PFSK-1 (cell line): ENCODE measurements around the gene TMEM131L.

ENCODE experiments used
- FOXP2 ChIP-seq: optimal IDR thresholded peaks from 2 replicates; pipeline ENCODE3; 2011; ENCODE audit warnings: borderline replicate concordance, control low read depth, inconsistent platforms; ENCODE audit not compliant: insufficient read depth; ENCODE audit errors: extremely low read length, extremely low read depth
- POLR2AphosphoS5 ChIP-seq: IDR thresholded peaks from 2 replicates; pipeline ENCODE4 v1.6.1; 2012; ENCODE audit warnings: low read depth, mild to moderate bottlenecking, control low read depth, low read length, moderate library complexity
- SIN3A ChIP-seq: IDR thresholded peaks from 2 replicates; pipeline ENCODE4 v1.6.1; 2012; ENCODE audit warnings: mild to moderate bottlenecking, low read length, moderate library complexity, borderline replicate concordance; ENCODE audit not compliant: insufficient read depth
- TAF1 ChIP-seq: IDR thresholded peaks from 2 replicates; pipeline ENCODE4 v1.6.1; 2012; ENCODE audit warnings: low read length, control low read depth, borderline replicate concordance; ENCODE audit not compliant: insufficient read depth
- TF ChIP-seq, protein P1 (sequence below), 2 experiments: IDR thresholded peaks; 2 replicates each; pipeline versions ENCODE4 v1.6.1 to v1.8.0; 2011 to 2012; ENCODE audit warnings: low read depth in 2 of 2, low read length in 2 of 2, control low read depth in 1 of 2, inconsistent platforms in 1 of 2, mild to moderate bottlenecking in 1 of 2, moderate library complexity in 1 of 2; ENCODE audit not compliant: insufficient read depth in 1 of 2

DNA sequence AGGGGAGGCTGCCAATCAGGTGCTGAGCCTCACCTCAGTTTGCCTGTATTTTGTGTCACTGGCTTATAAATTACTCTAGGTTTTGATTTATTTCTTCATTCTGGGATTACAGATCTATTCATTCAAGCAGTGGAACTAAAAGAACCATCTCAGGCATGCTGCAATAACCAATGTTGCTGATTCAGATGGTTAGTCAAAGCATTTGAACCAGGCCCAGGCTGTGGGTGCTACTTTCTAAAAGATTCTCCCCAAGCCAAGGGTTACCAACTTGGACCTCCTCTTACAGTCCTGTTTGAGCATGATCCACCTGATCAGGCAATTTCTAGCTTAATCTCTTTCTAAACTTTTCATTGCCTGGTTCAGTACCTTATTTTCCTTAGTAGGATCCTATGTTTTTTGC lies 67.2 kb downstream of the TMEM131L start:
- TF ChIP-seq SIN3A, result no peak
- TF ChIP-seq, protein P1, sequence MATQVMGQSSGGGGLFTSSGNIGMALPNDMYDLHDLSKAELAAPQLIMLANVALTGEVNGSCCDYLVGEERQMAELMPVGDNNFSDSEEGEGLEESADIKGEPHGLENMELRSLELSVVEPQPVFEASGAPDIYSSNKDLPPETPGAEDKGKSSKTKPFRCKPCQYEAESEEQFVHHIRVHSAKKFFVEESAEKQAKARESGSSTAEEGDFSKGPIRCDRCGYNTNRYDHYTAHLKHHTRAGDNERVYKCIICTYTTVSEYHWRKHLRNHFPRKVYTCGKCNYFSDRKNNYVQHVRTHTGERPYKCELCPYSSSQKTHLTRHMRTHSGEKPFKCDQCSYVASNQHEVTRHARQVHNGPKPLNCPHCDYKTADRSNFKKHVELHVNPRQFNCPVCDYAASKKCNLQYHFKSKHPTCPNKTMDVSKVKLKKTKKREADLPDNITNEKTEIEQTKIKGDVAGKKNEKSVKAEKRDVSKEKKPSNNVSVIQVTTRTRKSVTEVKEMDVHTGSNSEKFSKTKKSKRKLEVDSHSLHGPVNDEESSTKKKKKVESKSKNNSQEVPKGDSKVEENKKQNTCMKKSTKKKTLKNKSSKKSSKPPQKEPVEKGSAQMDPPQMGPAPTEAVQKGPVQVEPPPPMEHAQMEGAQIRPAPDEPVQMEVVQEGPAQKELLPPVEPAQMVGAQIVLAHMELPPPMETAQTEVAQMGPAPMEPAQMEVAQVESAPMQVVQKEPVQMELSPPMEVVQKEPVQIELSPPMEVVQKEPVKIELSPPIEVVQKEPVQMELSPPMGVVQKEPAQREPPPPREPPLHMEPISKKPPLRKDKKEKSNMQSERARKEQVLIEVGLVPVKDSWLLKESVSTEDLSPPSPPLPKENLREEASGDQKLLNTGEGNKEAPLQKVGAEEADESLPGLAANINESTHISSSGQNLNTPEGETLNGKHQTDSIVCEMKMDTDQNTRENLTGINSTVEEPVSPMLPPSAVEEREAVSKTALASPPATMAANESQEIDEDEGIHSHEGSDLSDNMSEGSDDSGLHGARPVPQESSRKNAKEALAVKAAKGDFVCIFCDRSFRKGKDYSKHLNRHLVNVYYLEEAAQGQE (IDR thresholded peaks at IDR 0.05; ENCODE audit: insufficient read depth in 1 of 2, low read depth in 2 of 2, low read length in 2 of 2), result no peak
- TF ChIP-seq TAF1, result no peak
- TF ChIP-seq POLR2AphosphoS5, result no peak
- TF ChIP-seq FOXP2, result no peak
